IPS-18a (cell line): ENCODE results near the gene LRP1B.

Experiments
- H3K27ac ChIP-seq: one replicate; pipeline ENCODE4 v1.5.1; 2013; ENCODE audit warnings: low read length
- H3K27me3 ChIP-seq: one replicate; pipeline ENCODE4 v1.6.1; 2013; ENCODE audit warnings: mild to moderate bottlenecking, low read length; ENCODE audit not compliant: control insufficient read depth, insufficient read depth
- H3K36me3 ChIP-seq: one replicate; pipeline ENCODE4 v1.6.1; 2013; ENCODE audit warnings: low read depth, low read length; ENCODE audit not compliant: control insufficient read depth
- H3K4me1 ChIP-seq: one replicate; pipeline ENCODE4 v1.6.1; 2013; ENCODE audit warnings: low read depth, low read length; ENCODE audit not compliant: control insufficient read depth
- H3K4me3 ChIP-seq: one replicate; pipeline ENCODE4 v1.5.1; 2013; ENCODE audit warnings: low read length
- H3K9ac ChIP-seq: one replicate; pipeline ENCODE4 v1.6.1; 2013; ENCODE audit warnings: mild to moderate bottlenecking, low read length, moderate library complexity
- H3K9me3 ChIP-seq: one replicate; pipeline ENCODE4 v1.6.1; 2013; ENCODE audit warnings: low read depth, low read length; ENCODE audit not compliant: control insufficient read depth

LRP1B gene

GRCh38 chr2:141601511-141602152 lies 529.2 kb downstream of the LRP1B start:
- Histone ChIP-seq H3K4me1 (no peaks in the 10 kb centered on the region), H3K4me3 (no peak overlapping the region), H3K27ac (no peak overlapping the region), H3K36me3 (no peaks in the 10 kb centered on the region), H3K9ac (no peak overlapping the region), H3K27me3 (no peaks in the 10 kb centered on the region), H3K9me3 (no peaks in the 10 kb centered on the region)

DNA sequence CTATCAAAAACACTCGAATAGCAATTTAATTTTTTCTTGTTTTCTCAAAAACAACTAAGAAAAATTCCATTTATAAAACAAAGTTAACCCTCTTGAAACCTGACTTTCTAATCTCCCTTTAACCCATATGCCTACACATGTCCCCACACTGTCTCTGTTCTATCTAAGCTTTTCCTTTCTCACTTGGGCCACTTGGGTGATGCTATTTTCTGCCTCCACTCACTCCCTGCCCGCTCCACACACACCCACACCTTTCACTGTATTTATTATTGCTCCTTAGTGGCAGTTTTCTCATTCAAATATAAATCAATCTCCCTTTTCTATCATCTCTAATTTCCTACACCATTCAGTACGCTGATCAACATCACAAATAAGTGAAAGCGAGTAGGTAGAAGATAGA lies 531.1 kb downstream of the LRP1B start:
- no peak overlapping the region for H3K9ac ChIP-seq
- H3K27me3 ChIP-seq: no peaks in the 10 kb centered on the region
- no peak overlapping the region for H3K27ac ChIP-seq
- H3K36me3 ChIP-seq: no peaks in the 10 kb centered on the region
- no peaks in the 10 kb centered on the region for H3K4me1 ChIP-seq
- H3K9me3 ChIP-seq: no peaks in the 10 kb centered on the region
- H3K4me3 ChIP-seq: no peak overlapping the region

DNA sequence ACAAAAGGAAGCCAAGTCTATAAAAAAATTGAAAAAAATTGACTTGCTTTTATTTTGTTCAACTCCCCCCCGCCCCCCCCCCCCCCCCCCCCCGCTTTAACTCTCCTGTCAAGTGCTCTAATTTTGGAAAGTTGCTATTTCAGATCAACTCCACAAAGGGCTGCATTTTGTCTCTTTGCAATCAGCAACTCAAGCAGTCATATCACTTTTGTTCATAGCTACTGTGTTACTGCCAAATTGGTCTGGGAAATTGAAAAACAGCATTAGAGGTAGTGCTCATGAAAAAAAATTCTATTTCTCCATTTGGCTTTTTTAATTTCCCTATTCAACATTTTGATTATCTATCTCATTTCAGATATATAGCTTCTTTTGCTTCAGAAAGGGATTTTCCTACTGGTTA lies 531.8 kb downstream of the LRP1B start:
- no peaks in the 10 kb centered on the region for H3K27me3 ChIP-seq
- H3K27ac ChIP-seq: no peak overlapping the region
- no peaks in the 10 kb centered on the region for H3K4me1 ChIP-seq
- H3K36me3 ChIP-seq: no peaks in the 10 kb centered on the region
- no peak overlapping the region for H3K4me3 ChIP-seq
- H3K9ac ChIP-seq: no peak overlapping the region
- no peaks in the 10 kb centered on the region for H3K9me3 ChIP-seq

DNA sequence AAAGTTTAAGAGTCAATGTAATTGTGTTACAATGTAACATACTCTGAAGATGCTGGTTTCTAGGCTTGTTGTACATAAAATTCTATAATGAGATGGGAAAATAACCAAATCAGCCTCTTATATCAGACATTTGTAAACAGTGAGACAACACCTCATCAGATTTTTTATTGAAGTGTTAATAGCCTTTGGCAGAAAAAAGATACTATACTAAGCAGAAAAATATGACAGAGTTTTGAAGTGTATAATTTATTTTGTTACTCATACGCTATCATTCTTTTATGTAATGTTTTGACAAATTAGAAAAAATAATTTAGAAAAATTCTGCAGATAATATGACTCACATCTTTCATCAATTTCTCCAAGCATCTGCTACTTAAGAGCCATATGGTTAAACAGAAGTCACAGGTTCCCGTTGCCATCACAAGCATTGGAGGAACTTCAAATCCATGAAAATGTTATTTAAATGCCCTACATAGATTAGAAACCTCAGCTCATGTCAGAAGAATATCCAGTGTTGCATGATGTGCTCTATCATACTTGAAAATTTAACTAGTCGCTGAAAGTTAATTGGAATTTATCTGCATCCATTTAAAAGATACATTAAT lies 535.4 kb downstream of the LRP1B start:
- H3K9me3 ChIP-seq: peaks cover 3% of the 10 kb centered on the region
- H3K27ac ChIP-seq: no peak overlapping the region
- H3K4me3 ChIP-seq: no peak overlapping the region
- H3K27me3 ChIP-seq: no peaks in the 10 kb centered on the region
- H3K36me3 ChIP-seq: no peaks in the 10 kb centered on the region
- H3K4me1 ChIP-seq: no peaks in the 10 kb centered on the region
- no peak overlapping the region for H3K9ac ChIP-seq

DNA sequence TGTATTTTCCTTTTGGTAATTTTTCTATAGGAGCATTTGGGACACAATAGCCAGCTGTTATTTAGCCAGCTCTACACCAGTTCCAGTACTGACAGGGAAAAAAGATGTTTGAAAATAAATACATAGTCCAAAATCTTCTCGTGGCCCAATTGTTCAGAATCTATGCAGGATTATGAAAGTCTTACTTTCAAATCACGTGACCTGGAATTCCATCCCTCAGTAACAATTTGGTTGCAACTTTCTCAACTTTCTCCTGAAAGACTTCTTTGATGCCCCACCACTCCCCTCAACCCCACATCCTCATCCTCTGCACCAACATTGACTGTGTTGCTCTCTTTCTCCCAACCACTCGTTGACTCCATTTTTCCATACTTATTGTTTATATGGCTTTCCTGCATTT lies 539.0 kb downstream of the LRP1B start:
- Histone ChIP-seq H3K9me3 (peaks cover 3% of the 10 kb centered on the region), H3K9ac (no peak overlapping the region), H3K4me3 (no peak overlapping the region), H3K36me3 (no peaks in the 10 kb centered on the region), H3K4me1 (no peaks in the 10 kb centered on the region), H3K27ac (no peak overlapping the region), H3K27me3 (no peaks in the 10 kb centered on the region)

GRCh38 chr2:141590620-141591019 lies 540.2 kb downstream of the LRP1B start:
- Histone ChIP-seq H3K4me1 (no peaks in the 10 kb centered on the region), H3K27ac (no peak overlapping the region), H3K9ac (no peak overlapping the region), H3K4me3 (no peak overlapping the region), H3K9me3 (peaks cover 3% of the 10 kb centered on the region), H3K27me3 (no peaks in the 10 kb centered on the region), H3K36me3 (no peaks in the 10 kb centered on the region)

GRCh38 chr2:141589314-141589713 lies 541.5 kb downstream of the LRP1B start:
- Histone ChIP-seq H3K36me3 (no peaks in the 10 kb centered on the region), H3K9ac (no peak overlapping the region), H3K4me3 (no peak overlapping the region), H3K4me1 (no peaks in the 10 kb centered on the region), H3K27me3 (no peaks in the 10 kb centered on the region), H3K9me3 (peaks cover 3% of the 10 kb centered on the region), H3K27ac (no peak overlapping the region)

GRCh38 chr2:141586985-141587384 lies 543.8 kb downstream of the LRP1B start:
- Histone ChIP-seq H3K4me3 (no peak overlapping the region), H3K9ac (no peak overlapping the region), H3K9me3 (no peaks in the 10 kb centered on the region), H3K4me1 (peaks cover 3% of the 10 kb centered on the region), H3K27ac (no peak overlapping the region), H3K36me3 (no peaks in the 10 kb centered on the region), H3K27me3 (no peaks in the 10 kb centered on the region)

DNA sequence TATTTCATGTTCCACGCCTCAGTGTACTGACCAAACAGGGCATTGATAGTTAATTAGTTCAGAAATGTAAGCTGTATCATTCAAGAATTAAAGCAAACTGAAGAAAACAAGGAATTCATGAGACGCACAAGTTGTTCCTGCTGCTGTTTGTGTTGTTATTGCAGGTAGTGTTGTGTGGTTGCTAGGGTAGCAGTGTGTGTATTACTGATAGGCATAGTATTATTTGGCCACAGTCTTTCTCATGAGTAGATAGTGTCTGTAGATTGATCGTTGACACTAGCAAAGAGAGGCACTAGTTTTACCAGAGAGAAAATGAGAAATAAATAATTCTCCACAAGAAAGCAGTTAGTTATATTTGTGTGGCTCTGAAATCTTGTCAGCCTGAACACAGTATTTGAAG lies 548.6 kb downstream of the LRP1B start:
- Histone ChIP-seq H3K27me3 (no peaks in the 10 kb centered on the region), H3K4me3 (no peak overlapping the region), H3K9me3 (no peaks in the 10 kb centered on the region), H3K36me3 (no peaks in the 10 kb centered on the region), H3K4me1 (peaks cover 18% of the 10 kb centered on the region), H3K9ac (no peak overlapping the region), H3K27ac (no peak overlapping the region)

- no peaks in the 10 kb centered on the region for H3K36me3 ChIP-seq
- no peak overlapping the region for H3K27ac ChIP-seq
- no peak overlapping the region for H3K4me3 ChIP-seq
- H3K4me1 ChIP-seq: peaks cover 18% of the 10 kb centered on the region
- no peaks in the 10 kb centered on the region for H3K27me3 ChIP-seq
- no peak overlapping the region for H3K9ac ChIP-seq
- no peaks in the 10 kb centered on the region for H3K9me3 ChIP-seq
Observed at GRCh38 chr2:141579071-141579470, 551.7 kb downstream of the LRP1B start.

GRCh38 chr2:141570474-141571131 lies 560.2 kb downstream of the LRP1B start:
- peaks cover 2% of the 10 kb centered on the region for H3K4me1 ChIP-seq
- no peak overlapping the region for H3K9ac ChIP-seq
- no peaks in the 10 kb centered on the region for H3K36me3 ChIP-seq
- H3K27ac ChIP-seq: no peak overlapping the region
- H3K4me3 ChIP-seq: no peak overlapping the region
- H3K27me3 ChIP-seq: no peaks in the 10 kb centered on the region
- no peaks in the 10 kb centered on the region for H3K9me3 ChIP-seq

- Histone ChIP-seq H3K36me3 (no peaks in the 10 kb centered on the region), H3K27me3 (no peaks in the 10 kb centered on the region), H3K9ac (no peak overlapping the region), H3K4me1 (peaks cover 2% of the 10 kb centered on the region), H3K9me3 (no peaks in the 10 kb centered on the region), H3K27ac (no peak overlapping the region), H3K4me3 (no peak overlapping the region)
Observed at GRCh38 chr2:141569941-141570340, 560.9 kb downstream of the LRP1B start.
